Endothelial cell of umbilical vein (primary cell): ENCODE data around the gene KDM4E. TPM values are rescaled to one million over a fixed set of nuclear protein-coding genes. Genes with fewer than 3 reads are reported as not detected.

ENCODE experiments used
- BruUV-seq: library from RNA; stranded (reverse); fragments of 400-500 nt; replicated peaks from 2 replicates; lab custom pipeline; 2021; lab: Mats Ljungman, UMichigan
- CTCF ChIA-PET: fragments of 300-600, 350-600 bp; sonication (Branson Sonifier 250); formaldehyde crosslinking; loops from one replicate; lab custom pipeline; 2021; ENCODE audit warnings: antibody characterized with exemption, inconsistent platforms; lab: Charles Lee
- POLR2A ChIA-PET: fragments of 300-600, 350-600 bp; sonication (Branson Sonifier 250); formaldehyde crosslinking; loops from one replicate; lab custom pipeline; 2021; ENCODE audit warnings: antibody characterized with exemption, inconsistent platforms; lab: Charles Lee
- DNase-seq: peaks from one replicate; pipeline ENCODE4 v3.0.0-alpha.2; 2011; ENCODE audit warnings: low read depth, low spot score
- FAIRE-seq: peaks from 2 replicates; lab custom pipeline; 2011; peaks lifted over from hg19 to GRCh38; lab: Jason Lieb, UNC
- H2AFZ ChIP-seq: 2 replicates; pipeline ENCODE4 v1.6.0; 2012; ENCODE audit warnings: low read depth, low read length, control low read depth, inconsistent platforms
- H3K27ac ChIP-seq: 2 replicates; pipeline ENCODE4 v1.5.1; 2011; ENCODE audit warnings: low read depth, mild to moderate bottlenecking, control low read depth, low read length, moderate library complexity; ENCODE audit not compliant: insufficient read depth
- H3K27me3 ChIP-seq, 2 experiments: 2 replicates each; pipeline versions ENCODE4 v1.6.0 to v1.6.1; 2011; ENCODE audit warnings: low read length in 2 of 2, mixed read lengths in 1 of 2; ENCODE audit not compliant: control insufficient read depth in 2 of 2, insufficient read depth in 2 of 2
- H3K36me3 ChIP-seq, 2 experiments: 2 replicates in 1 of 2; 3 replicates in 1 of 2; pipeline ENCODE4 v1.5.1; 2011; ENCODE audit warnings: low read length in 2 of 2, mild to moderate bottlenecking in 1 of 2, moderate library complexity in 1 of 2; ENCODE audit not compliant: control insufficient read depth in 2 of 2, insufficient read depth in 2 of 2; ENCODE audit errors: extremely low read depth in 1 of 2
- H3K4me1 ChIP-seq: 3 replicates; pipeline ENCODE4 v1.5.1; 2011; ENCODE audit warnings: mild to moderate bottlenecking, low read length; ENCODE audit not compliant: control insufficient read depth, insufficient read depth; ENCODE audit errors: extremely low read depth
- H3K4me2 ChIP-seq: 2 replicates; pipeline ENCODE4 v1.6.1; 2011; ENCODE audit warnings: low read length, control low read depth, mixed read lengths; ENCODE audit not compliant: insufficient read depth
- H3K4me3 ChIP-seq, 3 experiments: fragments of 200-600 bp in 1 of 3; sonication (generic), shearing (Covaris generic) in 1 of 3; replicated peaks in 1 of 3; 2 replicates each; pipeline ENCODE4 v1.5.1; 2011 to 2016; ENCODE audit warnings: control low read depth in 3 of 3, low read length in 3 of 3, mild to moderate bottlenecking in 2 of 3, inconsistent platforms in 1 of 3, low read depth in 1 of 3, moderate library complexity in 1 of 3; ENCODE audit not compliant: insufficient read depth in 1 of 3
- H3K79me2 ChIP-seq: 2 replicates; pipeline ENCODE4 v1.6.0; 2012; ENCODE audit warnings: low read length, inconsistent platforms; ENCODE audit not compliant: control insufficient read depth, insufficient read depth
- H3K9ac ChIP-seq: replicated peaks from 2 replicates; pipeline ENCODE3; 2011; ENCODE audit warnings: low read length, control low read depth; ENCODE audit not compliant: insufficient read depth; ENCODE audit errors: extremely low read depth
- H3K9me1 ChIP-seq: replicated peaks from 3 replicates; pipeline ENCODE4 v1.6.0; 2011; ENCODE audit warnings: mild to moderate bottlenecking, low read length; ENCODE audit not compliant: control insufficient read depth, insufficient read depth; ENCODE audit errors: extremely low read depth
- H3K9me3 ChIP-seq: replicated peaks from 2 replicates; pipeline ENCODE4 v1.5.1; 2012; ENCODE audit warnings: low read length, inconsistent platforms; ENCODE audit not compliant: control insufficient read depth, insufficient read depth
- H4K20me1 ChIP-seq: replicated peaks from 2 replicates; pipeline ENCODE3; 2011; ENCODE audit warnings: mild to moderate bottlenecking, low read length; ENCODE audit not compliant: control insufficient read depth, insufficient read depth; ENCODE audit errors: extremely low read depth
- EZH2 ChIP-seq: IDR thresholded peaks from 2 replicates; pipeline ENCODE4 v1.6.1; 2012; ENCODE audit warnings: borderline replicate concordance, low read depth, mild to moderate bottlenecking, moderate library complexity, low read length, inconsistent platforms; ENCODE audit not compliant: severe bottlenecking
- FOS ChIP-seq: IDR thresholded peaks from 2 replicates; pipeline ENCODE4 v1.6.1; 2011; ENCODE audit warnings: mild to moderate bottlenecking, low read length, moderate library complexity, borderline replicate concordance; ENCODE audit not compliant: insufficient read depth
- GATA2 ChIP-seq: IDR thresholded peaks from 2 replicates; pipeline ENCODE4 v1.7.0; 2011; ENCODE audit warnings: low read depth, mild to moderate bottlenecking, moderate library complexity, mixed read lengths, low read length; ENCODE audit not compliant: insufficient read length, insufficient read depth
- JUN ChIP-seq: IDR thresholded peaks from 2 replicates; pipeline ENCODE4 v1.6.1; 2011; ENCODE audit warnings: borderline replicate concordance, low read depth; ENCODE audit not compliant: insufficient read length, insufficient read depth
- MYC ChIP-seq: IDR thresholded peaks from one replicate; pipeline ENCODE4 v1.6.1; 2011; ENCODE audit warnings: mild to moderate bottlenecking, low read depth, low read length
- POLR2A ChIP-seq: IDR thresholded peaks from 2 replicates; pipeline ENCODE4 v1.6.1; 2012; ENCODE audit warnings: low read depth, mild to moderate bottlenecking, control low read depth, low read length
- POLR2AphosphoS5 ChIP-seq: IDR thresholded peaks from 2 replicates; pipeline ENCODE4 v1.6.1; 2012; ENCODE audit warnings: low read depth, mild to moderate bottlenecking, control low read depth, low read length, moderate library complexity; ENCODE audit not compliant: insufficient read depth
- dilution Hi-C: fragments of 300-500 bp; cut with MboI; formaldehyde crosslinking; loops from one replicate; pipeline ENCODE4 v1.15.0; 2019; ENCODE audit warnings: low sequenced_read_pairs; ENCODE audit not compliant: extremely low pct_ligation_motif_present
- intact Hi-C: fragments of 100-400 bp; cut with micrococcal nuclease; formaldehyde crosslinking; loops from one replicate; pipeline ENCODE4 v1.10.0; 2022
- polyA plus RNA-seq, 4 experiments: library from polyadenylated mRNA; depleted of rRNA in 3 of 4; stranded (reverse) in 3 of 4; unstranded in 1 of 4; fragments of >200 nt; gene quantifications; 2 replicates each; pipeline versions ENCODE4 v1.2.1 to v1.2.3, GENCODE V29; 2011 to 2012; ENCODE audit warnings: missing spikeins in 1 of 4
- total RNA-seq: library from RNA; stranded (reverse); gene quantifications from 2 replicates; pipeline ENCODE4 v1.2.3, GENCODE V29; 2021
- TF ChIP-seq, protein P1 (sequence below), 2 donors: IDR thresholded peaks; 1 replicate in 1 of 2; 2 replicates in 1 of 2; pipeline ENCODE4 v1.5.1; 2011; ENCODE audit warnings: low read length in 2 of 2, mild to moderate bottlenecking in 2 of 2, moderate library complexity in 2 of 2, control low read depth in 1 of 2, inconsistent platforms in 1 of 2, low read depth in 1 of 2; ENCODE audit not compliant: insufficient read depth in 1 of 2; ENCODE audit errors: extremely low read depth in 1 of 2
- TF ChIP-seq, protein P2 (sequence below): IDR thresholded peaks from 2 replicates; pipeline ENCODE4 v1.6.1; 2011; ENCODE audit not compliant: insufficient read depth, insufficient read length

Gene KDM4E
- total and polyA plus RNA-seq, 2 donors (not counting 3 experiments of a cell fraction or from before 2014, with no cell fraction given), result not detected

DNA sequence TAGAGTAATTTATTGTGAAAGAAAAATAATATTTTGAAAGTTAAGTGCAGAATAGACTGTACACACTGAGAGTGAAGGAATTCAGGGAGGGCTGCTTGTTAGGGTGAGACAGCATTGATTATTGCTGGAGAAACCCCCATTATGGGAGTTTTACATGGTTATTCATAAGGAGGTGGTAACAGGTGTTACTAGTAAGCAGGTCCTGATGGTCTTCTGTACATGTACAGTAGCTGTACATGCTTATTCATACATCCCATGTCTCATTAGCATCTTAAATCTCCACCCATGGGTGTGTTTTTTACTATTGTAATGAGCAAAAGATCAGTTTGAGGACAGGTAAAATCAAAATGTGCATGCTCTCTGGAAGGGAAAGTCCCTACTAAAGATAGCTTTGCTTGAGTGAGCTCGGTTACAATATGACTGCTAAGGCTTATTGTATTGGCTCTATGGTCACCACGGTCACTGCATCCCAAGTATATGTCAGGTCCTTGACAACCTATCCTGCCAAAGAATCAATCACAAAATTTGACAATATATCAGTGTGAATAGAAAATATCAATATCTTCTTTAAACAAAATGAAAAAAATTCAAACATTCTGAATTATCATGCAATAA lies 30.3 kb downstream of the KDM4E start:
- DNase-seq, result no peak
- no peaks in the 10 kb centered on the region for H4K20me1 ChIP-seq
- TF ChIP-seq POLR2A (no peak), JUN (no peak), EZH2 (no peak), MYC (no peak), POLR2AphosphoS5 (no peak), FOS (no peak), GATA2 (no peak)
- TF ChIP-seq, protein P1, sequence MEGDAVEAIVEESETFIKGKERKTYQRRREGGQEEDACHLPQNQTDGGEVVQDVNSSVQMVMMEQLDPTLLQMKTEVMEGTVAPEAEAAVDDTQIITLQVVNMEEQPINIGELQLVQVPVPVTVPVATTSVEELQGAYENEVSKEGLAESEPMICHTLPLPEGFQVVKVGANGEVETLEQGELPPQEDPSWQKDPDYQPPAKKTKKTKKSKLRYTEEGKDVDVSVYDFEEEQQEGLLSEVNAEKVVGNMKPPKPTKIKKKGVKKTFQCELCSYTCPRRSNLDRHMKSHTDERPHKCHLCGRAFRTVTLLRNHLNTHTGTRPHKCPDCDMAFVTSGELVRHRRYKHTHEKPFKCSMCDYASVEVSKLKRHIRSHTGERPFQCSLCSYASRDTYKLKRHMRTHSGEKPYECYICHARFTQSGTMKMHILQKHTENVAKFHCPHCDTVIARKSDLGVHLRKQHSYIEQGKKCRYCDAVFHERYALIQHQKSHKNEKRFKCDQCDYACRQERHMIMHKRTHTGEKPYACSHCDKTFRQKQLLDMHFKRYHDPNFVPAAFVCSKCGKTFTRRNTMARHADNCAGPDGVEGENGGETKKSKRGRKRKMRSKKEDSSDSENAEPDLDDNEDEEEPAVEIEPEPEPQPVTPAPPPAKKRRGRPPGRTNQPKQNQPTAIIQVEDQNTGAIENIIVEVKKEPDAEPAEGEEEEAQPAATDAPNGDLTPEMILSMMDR (IDR thresholded peaks at IDR 0.05; ENCODE audit: extremely low read depth in 1 of 2, insufficient read depth in 1 of 2, low read depth in 1 of 2, low read length in 2 of 2), result no peak
- TF ChIP-seq, protein P2, sequence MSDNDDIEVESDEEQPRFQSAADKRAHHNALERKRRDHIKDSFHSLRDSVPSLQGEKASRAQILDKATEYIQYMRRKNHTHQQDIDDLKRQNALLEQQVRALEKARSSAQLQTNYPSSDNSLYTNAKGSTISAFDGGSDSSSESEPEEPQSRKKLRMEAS, result no peak
- H3K4me1 ChIP-seq, result no peaks in the 10 kb centered on the region
- no peak overlapping the region for H2AFZ ChIP-seq
- no peak overlapping the region for H3K4me3 ChIP-seq
- H3K27me3 ChIP-seq, result peaks cover 11 to 21% of the 10 kb centered on the region in 2 experiments
- POLR2A ChIA-PET, result no interaction called here
- H3K9me1 ChIP-seq, result no peaks in the 10 kb centered on the region
- no peak overlapping the region for H3K27ac ChIP-seq
- H3K9me3 ChIP-seq, result no peaks in the 10 kb centered on the region
- H3K36me3 ChIP-seq, result no peaks in the 10 kb centered on the region
- no peak overlapping the region for H3K4me2 ChIP-seq
- BruUV-seq, result no TSS peak
- CTCF ChIA-PET, result interaction anchor here (1.6 to 3.2 kb wide), 2 partner anchors 8 to 11 kb away, joined by 3 to 17 read pairs; partner anchors contain the start of gene SRSF8
- no peaks in the 10 kb centered on the region for H3K79me2 ChIP-seq
- intact Hi-C loops, result no loop called here
- no peak overlapping the region for H3K9ac ChIP-seq
- dilution Hi-C loops, result no loop called here
- no peak for FAIRE-seq
